Activated CD8-positive, alpha-beta T cell treated with anti-CD3 and anti-CD28 coated beads, Interleukin-2, amount 10 ng/mL, durations not matched to agents 7 days and 5 days (primary cell): ENCODE results near the gene PREX1. TPM values are rescaled to one million over a fixed set of nuclear protein-coding genes. Genes with fewer than 3 reads are reported as not detected.
A peak's percentile ranks its signal among the peaks of the same experiment; 100 is the strongest.

Experiments
- ATAC-seq: fragments of 150-1000 bp; cut with Tn5 transposase; one replicate; pipeline ENCODE4 v1.10.0; 2021; ENCODE audit warnings: moderate library complexity
- CTCF ChIA-PET: fragments of 350-600 bp; sonication (Branson Sonifier 250); formaldehyde crosslinking; loops from one replicate; lab custom pipeline; 2021; ENCODE audit warnings: antibody characterized with exemption; lab: Charles Lee
- POLR2A ChIA-PET: fragments of 350-600 bp; sonication (Branson Sonifier 250); formaldehyde crosslinking; loops from one replicate; lab custom pipeline; 2021; ENCODE audit warnings: antibody characterized with exemption; lab: Charles Lee
- DNase-seq: peaks from one replicate; pipeline ENCODE4 v3.0.0-alpha.2; 2020
- H3K27ac Mint-ChIP-seq: one replicate; pipeline ENCODE4 v1.8.0; 2021; ENCODE audit warnings: mild to moderate bottlenecking, mixed read lengths
- H3K27me3 Mint-ChIP-seq: one replicate; pipeline ENCODE4 v1.8.0; 2021; ENCODE audit warnings: low read depth, mixed read lengths
- H3K36me3 Mint-ChIP-seq: one replicate; pipeline ENCODE4 v1.8.0; 2021; ENCODE audit warnings: low read depth, mixed read lengths
- H3K4me1 Mint-ChIP-seq: one replicate; pipeline ENCODE4 v1.8.0; 2021; ENCODE audit warnings: low read depth, mixed read lengths
- H3K4me3 Mint-ChIP-seq: one replicate; pipeline ENCODE4 v1.8.0; 2021; ENCODE audit warnings: mild to moderate bottlenecking, mixed read lengths
- H3K9me3 Mint-ChIP-seq: one replicate; pipeline ENCODE4 v1.8.0; 2022; ENCODE audit warnings: mixed read lengths; ENCODE audit not compliant: insufficient read depth
- total RNA-seq, 2 experiments: library from RNA; stranded (reverse); gene quantifications; one replicate each; pipeline ENCODE4 v1.2.3, GENCODE V29; 2021

PREX1 gene
- total RNA-seq, 2 experiments from 2014 or later = 146 to 152 TPM

GRCh38 chr20:48686238-48687116 lies 141.3 kb downstream of the PREX1 start:
- Mint-ChIP-seq H3K36me3 (peaks cover 80% of the 10 kb centered on the region), H3K4me3 (no peak overlapping the region), H3K27me3 (no peaks in the 10 kb centered on the region), H3K9me3 (no peaks in the 10 kb centered on the region), H3K4me1 (peaks cover 74% of the 10 kb centered on the region), H3K27ac (peak overlapping the region; percentile 73)
- ChIA-PET CTCF (no interaction called here), POLR2A (interaction anchor here (0.5 kb wide), 1 partner anchor 20 kb away, joined by 3 read pairs; no protein-coding TSS in a partner anchor)
- no peak for DNase-seq
- ATAC-seq = no peak

- CTCF ChIA-PET = no interaction called here
- Mint-ChIP-seq H3K4me3 (no peak overlapping the region), H3K4me1 (peaks cover 62% of the 10 kb centered on the region), H3K36me3 (peaks cover 68% of the 10 kb centered on the region), H3K27ac (peak overlapping the region; percentile 73), H3K9me3 (no peaks in the 10 kb centered on the region), H3K27me3 (no peaks in the 10 kb centered on the region)
- DNase-seq (no peak), ATAC-seq (no peak)
- POLR2A ChIA-PET = no interaction called here
These were observed 142.5 kb downstream of the PREX1 start for GRCh38 chr20:48685300-48685699.

- POLR2A ChIA-PET = interaction anchor here (0.8 to 0.9 kb wide), 2 partner anchors 11 to 53 kb away, joined by 3 to 4 read pairs; no protein-coding TSS in a partner anchor
- ATAC-seq (no peak), DNase-seq (no peak)
- H3K9me3 Mint-ChIP-seq = no peaks in the 10 kb centered on the region
- peaks cover 61% of the 10 kb centered on the region for H3K36me3 Mint-ChIP-seq
- no peak overlapping the region for H3K4me3 Mint-ChIP-seq
- CTCF ChIA-PET = interaction anchor here (0.9 kb wide), 1 partner anchor 27 kb away, joined by 3 read pairs; no protein-coding TSS in a partner anchor
- H3K27ac Mint-ChIP-seq = peak overlapping the region; percentile 73
- peaks cover 55% of the 10 kb centered on the region for H3K4me1 Mint-ChIP-seq
- no peaks in the 10 kb centered on the region for H3K27me3 Mint-ChIP-seq
These were observed 143.2 kb downstream of the PREX1 start for GRCh38 chr20:48684501-48685041.

- H3K27me3 Mint-ChIP-seq = no peaks in the 10 kb centered on the region
- POLR2A ChIA-PET = interaction anchor here (0.8 to 0.9 kb wide), 2 partner anchors 11 to 54 kb away, joined by 3 to 4 read pairs; no protein-coding TSS in a partner anchor
- no peak for ATAC-seq
- no peak for DNase-seq
- peak overlapping the region; percentile 62 for H3K27ac Mint-ChIP-seq
- peaks cover 45% of the 10 kb centered on the region for H3K4me1 Mint-ChIP-seq
- CTCF ChIA-PET = interaction anchor here (0.9 kb wide), 1 partner anchor 26 kb away, joined by 3 read pairs; no protein-coding TSS in a partner anchor
- peaks cover 52% of the 10 kb centered on the region for H3K36me3 Mint-ChIP-seq
- no peaks in the 10 kb centered on the region for H3K9me3 Mint-ChIP-seq
- H3K4me3 Mint-ChIP-seq = no peak overlapping the region
These were observed 144.2 kb downstream of the PREX1 start for GRCh38 chr20:48683467-48684175.

GRCh38 chr20:48682529-48683363 lies 145.1 kb downstream of the PREX1 start:
- Mint-ChIP-seq H3K27ac (peak overlapping the region; percentile 62), H3K4me3 (no peak overlapping the region), H3K36me3 (peaks cover 48% of the 10 kb centered on the region), H3K4me1 (peaks cover 37% of the 10 kb centered on the region), H3K27me3 (no peaks in the 10 kb centered on the region), H3K9me3 (no peaks in the 10 kb centered on the region)
- ChIA-PET CTCF (no interaction called here), POLR2A (no interaction called here)
- no peak for ATAC-seq
- no peak for DNase-seq

GRCh38 chr20:48681873-48682426 lies 145.8 kb downstream of the PREX1 start:
- no peaks in the 10 kb centered on the region for H3K9me3 Mint-ChIP-seq
- H3K4me3 Mint-ChIP-seq = no peak overlapping the region
- no peak for DNase-seq
- H3K4me1 Mint-ChIP-seq = peaks cover 29% of the 10 kb centered on the region
- ChIA-PET CTCF (interaction anchor here (1.5 kb wide), 1 partner anchor 24 kb away, joined by 5 read pairs; no protein-coding TSS in a partner anchor), POLR2A (no interaction called here)
- peaks cover 45% of the 10 kb centered on the region for H3K36me3 Mint-ChIP-seq
- H3K27me3 Mint-ChIP-seq = no peaks in the 10 kb centered on the region
- ATAC-seq = no peak
- H3K27ac Mint-ChIP-seq = no peak overlapping the region

- Mint-ChIP-seq H3K36me3 (peaks cover 45% of the 10 kb centered on the region), H3K4me1 (peaks cover 25% of the 10 kb centered on the region), H3K27me3 (no peaks in the 10 kb centered on the region), H3K9me3 (no peaks in the 10 kb centered on the region), H3K4me3 (no peak overlapping the region), H3K27ac (no peak overlapping the region)
- DNase-seq (no peak), ATAC-seq (no peak)
- POLR2A ChIA-PET = no interaction called here
- CTCF ChIA-PET = interaction anchor here (1.5 kb wide), 1 partner anchor 24 kb away, joined by 5 read pairs; no protein-coding TSS in a partner anchor
These were observed 146.5 kb downstream of the PREX1 start for GRCh38 chr20:48681201-48681872.

- POLR2A ChIA-PET = no interaction called here
These were observed 147.1 kb downstream of the PREX1 start for GRCh38 chr20:48680650-48681049.

GRCh38 chr20:48679599-48679998 lies 148.2 kb downstream of the PREX1 start:
- Mint-ChIP-seq H3K27ac (peak overlapping the region; percentile 51), H3K27me3 (no peaks in the 10 kb centered on the region), H3K9me3 (no peaks in the 10 kb centered on the region), H3K4me1 (peaks cover 8% of the 10 kb centered on the region), H3K36me3 (peaks cover 45% of the 10 kb centered on the region), H3K4me3 (no peak overlapping the region)
- ATAC-seq (no peak), DNase-seq (no peak)
- ChIA-PET POLR2A (interaction anchor here (0.9 kb wide), 1 partner anchor 24 kb away, joined by 3 read pairs; no protein-coding TSS in a partner anchor), CTCF (no interaction called here)

More at GRCh38 chr20:48680650-48681049, 147.1 kb downstream of the PREX1 start:
- ATAC-seq = no peak
- Mint-ChIP-seq H3K4me1 (peaks cover 19% of the 10 kb centered on the region), H3K27me3 (no peaks in the 10 kb centered on the region), H3K36me3 (peaks cover 46% of the 10 kb centered on the region), H3K4me3 (no peak overlapping the region), H3K9me3 (no peaks in the 10 kb centered on the region), H3K27ac (no peak overlapping the region)
- DNase-seq = no peak
- CTCF ChIA-PET = interaction anchor here (1.5 kb wide), 1 partner anchor 23 kb away, joined by 5 read pairs; no protein-coding TSS in a partner anchor

- peaks cover 45% of the 10 kb centered on the region for H3K36me3 Mint-ChIP-seq
- CTCF ChIA-PET = no interaction called here
- no peak overlapping the region for H3K4me3 Mint-ChIP-seq
- H3K27ac Mint-ChIP-seq = peak overlapping the region; percentile 1
- POLR2A ChIA-PET = no interaction called here
- peaks cover 3% of the 10 kb centered on the region for H3K4me1 Mint-ChIP-seq
- no peak for ATAC-seq
- no peaks in the 10 kb centered on the region for H3K9me3 Mint-ChIP-seq
- no peaks in the 10 kb centered on the region for H3K27me3 Mint-ChIP-seq
- DNase-seq = no peak
These were observed 148.8 kb downstream of the PREX1 start for GRCh38 chr20:48679011-48679410.
